DND-41 (cell line): ENCODE measurements around the gene PTPRD.

Source experiments
- ATAC-seq: fragments of 200-7000 bp; cut with Tn5 transposase; 3 replicates; pipeline ENCODE4 v1.9.1; 2021; ENCODE audit warnings: low read depth; ENCODE audit not compliant: insufficient read depth
- DNase-seq: peaks from one replicate; pipeline ENCODE4 v3.0.0-alpha.2; 2020
- H2AFZ ChIP-seq: 2 replicates; pipeline ENCODE4 v1.6.0; 2012; ENCODE audit warnings: low read depth, low read length
- H3K27ac ChIP-seq: 2 replicates; pipeline ENCODE4 v1.5.1; 2012; ENCODE audit warnings: low read length, inconsistent platforms
- H3K27me3 ChIP-seq: fragments of 200-600 bp; sonication (generic); 2 replicates; pipeline ENCODE4 v1.6.0; 2012; ENCODE audit warnings: low read length, mild to moderate bottlenecking, inconsistent platforms; ENCODE audit not compliant: insufficient read depth, poor library complexity
- H3K36me3 ChIP-seq: 2 replicates; pipeline ENCODE4 v1.5.1; 2012; ENCODE audit warnings: low read length, inconsistent platforms; ENCODE audit not compliant: insufficient read depth
- H3K4me1 ChIP-seq: 2 replicates; pipeline ENCODE4 v1.5.1; 2012; ENCODE audit warnings: mild to moderate bottlenecking, low read length; ENCODE audit not compliant: insufficient read depth
- H3K4me2 ChIP-seq: 2 replicates; pipeline ENCODE4 v1.6.0; 2012; ENCODE audit warnings: mild to moderate bottlenecking, moderate library complexity, low read length, inconsistent platforms; ENCODE audit not compliant: insufficient read depth
- H3K4me3 ChIP-seq, 2 experiments: fragments of 200-600 bp in 1 of 2; shearing (Covaris generic) in 1 of 2; 2 replicates each; pipeline ENCODE4 v1.5.1; 2012 to 2016; ENCODE audit warnings: inconsistent platforms in 2 of 2, low read length in 2 of 2, mild to moderate bottlenecking in 2 of 2, low read depth in 1 of 2, moderate library complexity in 1 of 2
- H3K79me2 ChIP-seq: 2 replicates; pipeline ENCODE4 v1.6.0; 2012; ENCODE audit warnings: low read length, inconsistent platforms; ENCODE audit not compliant: insufficient read depth
- H3K9ac ChIP-seq: 2 replicates; pipeline ENCODE4 v1.6.0; 2012; ENCODE audit warnings: low read depth, mild to moderate bottlenecking, inconsistent platforms, low read length, moderate library complexity
- H3K9me3 ChIP-seq: 2 replicates; pipeline ENCODE4 v1.5.1; 2012; ENCODE audit warnings: low read length, moderate library complexity, mild to moderate bottlenecking, inconsistent platforms; ENCODE audit not compliant: insufficient read depth, severe bottlenecking
- H4K20me1 ChIP-seq: 2 replicates; pipeline ENCODE4 v1.6.0; 2012; ENCODE audit warnings: low read length; ENCODE audit not compliant: insufficient read depth
- EZH2 ChIP-seq: IDR thresholded peaks from 3 replicates; pipeline ENCODE4 v1.6.1; 2012; ENCODE audit warnings: borderline replicate concordance, low read depth, mild to moderate bottlenecking, moderate library complexity, low read length, inconsistent platforms; ENCODE audit not compliant: severe bottlenecking
- TF ChIP-seq, protein P1 (sequence below): IDR thresholded peaks from 2 replicates; pipeline ENCODE4 v1.5.1; 2012; ENCODE audit warnings: borderline replicate concordance, low read length, moderate library complexity, mild to moderate bottlenecking; ENCODE audit not compliant: poor library complexity, severe bottlenecking; ENCODE audit errors: extremely low read depth

Gene PTPRD

GRCh38 chr9:8963885-8964284, 1648.9 kb downstream of the PTPRD start:
- no peaks in the 10 kb centered on the region for H4K20me1 ChIP-seq
- ATAC-seq (no peak), DNase-seq (no peak)
- H2AFZ ChIP-seq, result no peak overlapping the region
- H3K27ac ChIP-seq, result no peak overlapping the region
- H3K4me3 ChIP-seq, result no peak overlapping the region
- H3K36me3 ChIP-seq, result no peaks in the 10 kb centered on the region
- no peaks in the 10 kb centered on the region for H3K79me2 ChIP-seq
- no peak for TF ChIP-seq EZH2
- TF ChIP-seq, protein P1, sequence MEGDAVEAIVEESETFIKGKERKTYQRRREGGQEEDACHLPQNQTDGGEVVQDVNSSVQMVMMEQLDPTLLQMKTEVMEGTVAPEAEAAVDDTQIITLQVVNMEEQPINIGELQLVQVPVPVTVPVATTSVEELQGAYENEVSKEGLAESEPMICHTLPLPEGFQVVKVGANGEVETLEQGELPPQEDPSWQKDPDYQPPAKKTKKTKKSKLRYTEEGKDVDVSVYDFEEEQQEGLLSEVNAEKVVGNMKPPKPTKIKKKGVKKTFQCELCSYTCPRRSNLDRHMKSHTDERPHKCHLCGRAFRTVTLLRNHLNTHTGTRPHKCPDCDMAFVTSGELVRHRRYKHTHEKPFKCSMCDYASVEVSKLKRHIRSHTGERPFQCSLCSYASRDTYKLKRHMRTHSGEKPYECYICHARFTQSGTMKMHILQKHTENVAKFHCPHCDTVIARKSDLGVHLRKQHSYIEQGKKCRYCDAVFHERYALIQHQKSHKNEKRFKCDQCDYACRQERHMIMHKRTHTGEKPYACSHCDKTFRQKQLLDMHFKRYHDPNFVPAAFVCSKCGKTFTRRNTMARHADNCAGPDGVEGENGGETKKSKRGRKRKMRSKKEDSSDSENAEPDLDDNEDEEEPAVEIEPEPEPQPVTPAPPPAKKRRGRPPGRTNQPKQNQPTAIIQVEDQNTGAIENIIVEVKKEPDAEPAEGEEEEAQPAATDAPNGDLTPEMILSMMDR, result no peak
- H3K4me1 ChIP-seq, result peaks cover 22% of the 10 kb centered on the region
- no peak overlapping the region for H3K4me2 ChIP-seq
- H3K27me3 ChIP-seq, result no peaks in the 10 kb centered on the region
- H3K9ac ChIP-seq, result no peak overlapping the region
- H3K9me3 ChIP-seq, result peaks cover 3% of the 10 kb centered on the region

DNA sequence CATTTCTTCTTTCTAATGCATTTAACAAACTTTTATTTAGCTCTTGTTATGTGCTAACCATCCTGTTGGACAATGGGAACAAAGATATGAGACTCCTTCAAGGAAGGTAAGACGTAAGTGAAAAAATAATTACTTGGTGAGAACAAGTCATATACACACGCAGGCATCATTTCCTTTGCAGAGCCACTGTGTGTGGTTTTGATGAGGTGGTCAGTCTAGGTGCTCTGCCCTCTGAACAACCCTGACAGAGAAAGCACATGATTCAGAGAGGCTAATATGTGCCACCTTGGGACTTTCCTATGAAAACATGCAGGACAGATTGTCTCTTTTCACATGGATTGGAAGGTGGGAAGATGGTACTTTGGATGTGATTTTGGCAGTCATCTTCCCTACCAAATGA, 1650.7 kb downstream of the PTPRD start:
- H3K4me3 ChIP-seq, result no peak overlapping the region
- H3K4me1 ChIP-seq, result peaks cover 14% of the 10 kb centered on the region
- DNase-seq (no peak), ATAC-seq (no peak)
- no peaks in the 10 kb centered on the region for H4K20me1 ChIP-seq
- no peaks in the 10 kb centered on the region for H3K79me2 ChIP-seq
- no peak for TF ChIP-seq EZH2
- TF ChIP-seq, protein P1, result no peak
- H3K9me3 ChIP-seq, result no peaks in the 10 kb centered on the region
- H3K27ac ChIP-seq, result no peak overlapping the region
- no peak overlapping the region for H2AFZ ChIP-seq
- no peak overlapping the region for H3K9ac ChIP-seq
- no peaks in the 10 kb centered on the region for H3K36me3 ChIP-seq
- H3K27me3 ChIP-seq, result no peaks in the 10 kb centered on the region
- H3K4me2 ChIP-seq, result no peak overlapping the region

DNA sequence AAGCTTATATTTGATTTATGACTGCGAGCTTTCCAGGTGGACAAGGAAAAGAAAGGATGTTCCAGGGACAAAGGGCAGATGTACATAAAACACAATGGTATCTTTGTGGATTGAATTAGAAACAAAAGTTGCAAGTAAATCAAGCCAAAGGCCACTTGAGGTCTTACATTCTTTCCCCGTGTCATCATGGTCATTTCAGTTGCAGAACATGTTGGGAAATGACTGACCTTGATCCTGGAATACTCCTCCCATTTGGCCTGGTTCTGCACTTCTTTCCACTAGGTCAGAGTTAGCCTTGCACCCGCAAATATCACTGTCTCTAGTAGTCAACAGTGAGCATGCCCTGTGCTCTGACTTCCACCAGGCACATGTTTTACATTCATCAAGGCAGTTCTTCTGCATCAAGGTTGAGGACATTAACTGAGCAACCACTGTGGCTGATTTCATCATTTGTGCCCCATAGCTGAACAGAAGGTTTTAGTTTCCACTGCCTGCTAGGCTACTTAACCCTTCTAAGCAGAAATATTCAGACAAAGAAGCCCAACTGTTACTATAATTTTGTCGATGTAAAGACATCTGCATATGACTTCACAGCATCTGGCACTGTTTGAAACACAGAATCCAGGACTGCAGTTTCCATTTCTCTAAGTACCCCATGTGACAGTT, 1651.5 kb downstream of the PTPRD start:
- Histone ChIP-seq H2AFZ (no peak overlapping the region), H3K4me1 (peaks cover 6% of the 10 kb centered on the region; the same call in 1 of the 2 replicates), H3K36me3 (no peaks in the 10 kb centered on the region), H3K9ac (no peak overlapping the region), H3K9me3 (no peaks in the 10 kb centered on the region), H4K20me1 (no peaks in the 10 kb centered on the region), H3K79me2 (no peaks in the 10 kb centered on the region), H3K27ac (no peak overlapping the region), H3K4me3 (no peak overlapping the region), H3K4me2 (no peak overlapping the region), H3K27me3 (no peaks in the 10 kb centered on the region)
- TF ChIP-seq, protein P1, result no peak
- no peak for TF ChIP-seq EZH2
- ATAC-seq, result peak; percentile 56
- peak; percentile 7 for DNase-seq

- Histone ChIP-seq H3K4me2 (no peak overlapping the region), H3K27ac (no peak overlapping the region), H3K9me3 (no peaks in the 10 kb centered on the region), H3K4me1 (peaks cover 4% of the 10 kb centered on the region; the same call in 1 of the 2 replicates), H3K79me2 (no peaks in the 10 kb centered on the region), H3K9ac (no peak overlapping the region), H3K27me3 (no peaks in the 10 kb centered on the region), H3K4me3 (no peak overlapping the region), H3K36me3 (no peaks in the 10 kb centered on the region), H4K20me1 (no peaks in the 10 kb centered on the region), H2AFZ (no peak overlapping the region)
- no peak for TF ChIP-seq EZH2
- TF ChIP-seq, protein P1, result no peak
- DNase-seq (no peak), ATAC-seq (no peak)
Observed at GRCh38 chr9:8960254-8960653, 1652.5 kb downstream of the PTPRD start.
